H9 (cell line): ENCODE measurements around the gene HCCS. TPM values are rescaled to one million over a fixed set of nuclear protein-coding genes. Genes with fewer than 3 reads are reported as not detected.

Source experiments
- DNase-seq: peaks from one replicate; pipeline ENCODE4 v3.0.0-alpha.2; 2017
- H2AFZ ChIP-seq: one replicate; pipeline ENCODE4 v1.6.1; 2013; ENCODE audit warnings: mild to moderate bottlenecking, low read length, control low read depth, moderate library complexity
- H2AK5ac ChIP-seq: 2 replicates; pipeline ENCODE4 v1.6.1; 2013; ENCODE audit warnings: low read length, control low read depth, mixed read lengths; ENCODE audit not compliant: insufficient read length
- H2BK120ac ChIP-seq: one replicate; pipeline ENCODE4 v1.6.1; 2013; ENCODE audit warnings: low read depth, mild to moderate bottlenecking, low read length, control low read depth, inconsistent platforms; ENCODE audit not compliant: poor library complexity, severe bottlenecking
- H2BK12ac ChIP-seq: 2 replicates; pipeline ENCODE4 v1.6.1; 2013; ENCODE audit warnings: low read length, control low read depth, mixed read lengths, low read depth; ENCODE audit not compliant: insufficient read length
- H2BK15ac ChIP-seq: 2 replicates; pipeline ENCODE4 v1.6.1; 2013; ENCODE audit warnings: low read depth, low read length, control low read depth
- H2BK20ac ChIP-seq: one replicate; pipeline ENCODE4 v1.6.1; 2013; ENCODE audit warnings: low read depth, mild to moderate bottlenecking, low read length, control low read depth, inconsistent platforms; ENCODE audit not compliant: poor library complexity, severe bottlenecking
- H2BK5ac ChIP-seq: 2 replicates; pipeline ENCODE4 v1.6.1; 2013; ENCODE audit warnings: low read length, control low read depth, mixed read lengths; ENCODE audit not compliant: insufficient read length
- H3K14ac ChIP-seq: 2 replicates; pipeline ENCODE4 v1.6.1; 2013; ENCODE audit warnings: low read length, control low read depth; ENCODE audit not compliant: insufficient read depth
- H3K18ac ChIP-seq: 2 replicates; pipeline ENCODE4 v1.6.1; 2013; ENCODE audit warnings: low read depth, mild to moderate bottlenecking, mixed read lengths, low read length, control low read depth; ENCODE audit not compliant: insufficient read length
- H3K23ac ChIP-seq: 2 replicates; pipeline ENCODE4 v1.6.1; 2013; ENCODE audit warnings: low read length, control low read depth, mixed read lengths, low read depth; ENCODE audit not compliant: insufficient read length
- H3K23me2 ChIP-seq: 2 replicates; pipeline ENCODE4 v1.6.1; 2013; ENCODE audit warnings: low read depth, mild to moderate bottlenecking, mixed read lengths, low read length, control low read depth; ENCODE audit not compliant: insufficient read length, poor library complexity, severe bottlenecking
- H3K27ac ChIP-seq: 2 replicates; pipeline ENCODE4 v1.5.1; 2013; ENCODE audit warnings: low read length, control low read depth, mixed read lengths, low read depth; ENCODE audit not compliant: insufficient read length
- H3K27me3 ChIP-seq: 2 replicates; pipeline ENCODE4 v1.6.1; 2013; ENCODE audit warnings: low read length, control low read depth, inconsistent platforms; ENCODE audit not compliant: insufficient read depth
- H3K4ac ChIP-seq: 2 replicates; pipeline ENCODE4 v1.6.1; 2013; ENCODE audit warnings: low read depth, mild to moderate bottlenecking, control low read depth, inconsistent platforms, low read length, moderate library complexity
- H3K4me1 ChIP-seq: 2 replicates; pipeline ENCODE4 v1.6.1; 2013; ENCODE audit warnings: low read length, control low read depth, inconsistent platforms; ENCODE audit not compliant: insufficient read depth
- H3K4me2 ChIP-seq: 2 replicates; pipeline ENCODE4 v1.6.1; 2013; ENCODE audit warnings: low read length, control low read depth, mixed read lengths; ENCODE audit not compliant: insufficient read length, insufficient read depth
- H3K56ac ChIP-seq: 2 replicates; pipeline ENCODE4 v1.6.1; 2013; ENCODE audit warnings: low read depth, mild to moderate bottlenecking, mixed read lengths, low read length, control low read depth; ENCODE audit not compliant: insufficient read length
- H3K79me1 ChIP-seq: 2 replicates; pipeline ENCODE4 v1.6.1; 2013; ENCODE audit warnings: low read depth, mild to moderate bottlenecking, moderate library complexity, low read length, control low read depth, inconsistent platforms; ENCODE audit not compliant: insufficient read depth, poor library complexity, severe bottlenecking
- H3K79me2 ChIP-seq: 2 replicates; pipeline ENCODE4 v1.6.1; 2013; ENCODE audit warnings: low read length, control low read depth, inconsistent platforms; ENCODE audit not compliant: insufficient read depth
- H3K9ac ChIP-seq: 2 replicates; pipeline ENCODE4 v1.6.1; 2013; ENCODE audit warnings: low read length, control low read depth, mixed read lengths; ENCODE audit not compliant: insufficient read length; ENCODE audit errors: extremely low read depth
- H3K9me3 ChIP-seq: one replicate; pipeline ENCODE4 v1.6.1; 2013; ENCODE audit warnings: low read depth, low read length, inconsistent platforms; ENCODE audit not compliant: control insufficient read depth
- H3T11ph ChIP-seq: one replicate; pipeline ENCODE4 v1.6.1; 2013; ENCODE audit warnings: mild to moderate bottlenecking, low read length, control low read depth, inconsistent platforms
- H4K20me1 ChIP-seq: one replicate; pipeline ENCODE4 v1.6.1; 2013; ENCODE audit not compliant: control insufficient read depth, insufficient read length, insufficient read depth
- H4K5ac ChIP-seq: 2 replicates; pipeline ENCODE4 v1.6.1; 2013; ENCODE audit warnings: low read depth, mild to moderate bottlenecking, mixed read lengths, low read length, control low read depth; ENCODE audit not compliant: insufficient read length
- H4K8ac ChIP-seq: replicated peaks from 2 replicates; pipeline ENCODE4 v1.6.1; 2013; ENCODE audit warnings: low read length, control low read depth, mixed read lengths, low read depth; ENCODE audit not compliant: insufficient read length
- H4K91ac ChIP-seq: 2 replicates; pipeline ENCODE4 v1.6.1; 2013; ENCODE audit warnings: low read depth, mild to moderate bottlenecking, moderate library complexity, mixed read lengths, low read length, control low read depth; ENCODE audit not compliant: insufficient read length
- H3K27ac Mint-ChIP-seq, 3 experiments: 2 replicates in 2 of 3; 3 replicates in 1 of 3; pipeline ENCODE4 v1.8.0; 2020 to 2021; ENCODE audit warnings: mixed read lengths in 3 of 3, mild to moderate bottlenecking in 1 of 3, moderate library complexity in 1 of 3
- H3K27me3 Mint-ChIP-seq: 2 replicates; pipeline ENCODE4 v1.8.0; 2021; ENCODE audit warnings: low read depth, mild to moderate bottlenecking, moderate library complexity, mixed read lengths
- H3K36me3 Mint-ChIP-seq, 3 experiments: 2 replicates in 2 of 3; 3 replicates in 1 of 3; pipeline ENCODE4 v1.8.0; 2020 to 2021; ENCODE audit warnings: low read depth in 3 of 3, mixed read lengths in 3 of 3; ENCODE audit not compliant: insufficient read depth in 1 of 3
- H3K4me1 Mint-ChIP-seq, 2 experiments: 2 replicates each; pipeline ENCODE4 v1.8.0; 2020; ENCODE audit warnings: mixed read lengths in 2 of 2
- H3K4me3 Mint-ChIP-seq, 2 experiments: 2 replicates in 1 of 2; 3 replicates in 1 of 2; pipeline ENCODE4 v1.8.0; 2020 to 2021; ENCODE audit warnings: mild to moderate bottlenecking in 2 of 2, mixed read lengths in 2 of 2, moderate library complexity in 1 of 2
- H3K9me3 Mint-ChIP-seq, 2 experiments: 2 replicates in 1 of 2; 3 replicates in 1 of 2; pipeline ENCODE4 v1.8.0; 2020; ENCODE audit warnings: mild to moderate bottlenecking in 2 of 2, mixed read lengths in 2 of 2, moderate library complexity in 1 of 2
- CTCF ChIP-seq: fragments of 200-600 bp; sonication (generic); conservative IDR thresholded peaks from 3 replicates; pipeline ENCODE4 v1.8.0; 2021; ENCODE audit warnings: antibody characterized with exemption, mild to moderate bottlenecking
- WGBS: extraction: QIAGEN DNeasy Blood & Tissue Kit; methylation state at CpG from one replicate; pipeline ENCODE4 v1.1.7; 2013; ENCODE audit warnings: missing lambda C conversion rate, low lambda C conversion rate, mixed read lengths; ENCODE audit not compliant: insufficient read length; ENCODE audit errors: extremely low coverage; 5-methylcytosine and 5-hydroxymethylcytosine counted together
- total RNA-seq: library from RNA; stranded (reverse); gene quantifications from 2 replicates; pipeline ENCODE4 v1.2.1, GENCODE V29; 2021

HCCS gene
- total RNA-seq, 1 experiment from 2014 or later = 39.2 TPM

DNA sequence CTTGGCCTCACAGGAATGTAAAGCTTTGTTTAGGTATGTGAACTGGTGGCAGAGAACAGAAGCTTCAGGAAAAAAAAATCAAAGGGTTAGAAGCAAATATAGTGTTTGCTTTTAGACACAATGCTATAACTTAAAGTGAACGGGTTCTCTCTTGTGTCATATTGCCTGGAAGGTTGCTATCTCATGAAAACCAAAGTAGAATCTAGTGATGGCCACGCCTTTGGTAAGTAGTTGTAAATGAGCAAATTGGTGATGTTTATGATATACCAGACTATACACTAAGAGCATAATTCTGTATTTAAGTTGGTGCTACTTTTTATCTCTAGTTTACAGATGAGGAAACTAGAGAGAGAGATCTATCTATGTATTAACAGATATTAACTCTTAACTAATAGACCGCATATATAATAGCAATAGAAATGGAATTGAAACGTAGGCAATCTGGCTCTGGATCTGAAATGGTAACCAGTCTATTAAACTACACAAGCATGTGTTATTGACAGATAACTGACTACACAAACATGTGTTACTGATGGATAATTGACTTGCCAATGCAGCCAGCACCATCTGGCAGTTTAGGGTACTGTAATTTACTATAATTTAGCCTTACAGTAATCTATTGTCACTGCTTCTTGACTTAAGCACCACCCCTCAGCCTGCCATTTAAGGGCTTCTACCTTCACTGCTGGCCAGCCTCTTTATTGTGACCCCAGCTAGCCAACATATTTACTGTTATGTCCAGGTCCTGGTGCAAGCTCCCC lies 40.8 kb downstream of the HCCS start:
- Histone ChIP-seq H2AK5ac (no peak overlapping the region), H2BK15ac (no peak overlapping the region), H3K4ac (no peak overlapping the region), H3K4me2 (no peak overlapping the region), H4K91ac (no peak overlapping the region), H3K79me2 (no peaks in the 10 kb centered on the region), H3K27ac (no peak overlapping the region), H2BK12ac (no peak overlapping the region), H4K8ac (no peak overlapping the region), H2AFZ (no peak overlapping the region), H4K20me1 (no peaks in the 10 kb centered on the region), H3K9me3 (no peaks in the 10 kb centered on the region), H3K23ac (no peak overlapping the region), H4K5ac (no peak overlapping the region), H3K56ac (no peak overlapping the region), H3K4me1 (no peaks in the 10 kb centered on the region), H2BK5ac (no peak overlapping the region), H3K79me1 (no peaks in the 10 kb centered on the region), H3K14ac (no peak overlapping the region), H3K23me2 (no peaks in the 10 kb centered on the region), H3T11ph (no peak overlapping the region), H2BK120ac (no peak overlapping the region), H2BK20ac (no peak overlapping the region), H3K9ac (no peak overlapping the region), H3K18ac (no peak overlapping the region), H3K27me3 (no peaks in the 10 kb centered on the region)
- peaks cover 46 to 56% of the 10 kb centered on the region in 2 experiments for H3K9me3 Mint-ChIP-seq
- H3K4me3 Mint-ChIP-seq = no peak overlapping the region
- DNase-seq = no peak
- H3K27ac Mint-ChIP-seq = no peak overlapping the region
- peaks cover 0 to 6% of the 10 kb centered on the region in 2 experiments; a peak in 3 of 4 replicates for H3K4me1 Mint-ChIP-seq
- no CpG with 5 or more reads among the region's 4 CpGs for WGBS
- H3K27me3 Mint-ChIP-seq = no peaks in the 10 kb centered on the region; the same call in 1 of the 2 replicates
- TF ChIP-seq CTCF = no peak
- H3K36me3 Mint-ChIP-seq = peaks cover 0 to 1% (median 0%) of the 10 kb centered on the region in 3 experiments; a peak in 2 of 7 replicates
